ENCODE data around the gene ISG20. TPM values are rescaled to one million over a fixed set of nuclear protein-coding genes. Genes with fewer than 3 reads are reported as not detected.
"Not testable (repeated sequence)": the region's sequence is repeated elsewhere in the genome, so short reads cannot be mapped to it uniquely, and the experiment has no call there.

ISG20 gene
- total RNA-seq, 1 donor from 2014 or later, result 383 TPM

- DNase-seq (ENCODE audit: low spot score), result no peak
These were observed 20.1 kb upstream of the ISG20 start for GRCh38 chr15:88618686-88619085.

GRCh38 chr15:88619796-88620195 is 19.0 kb upstream of the ISG20 start:
- no peak for DNase-seq (ENCODE audit: low spot score)

- DNase-seq (ENCODE audit: low spot score), result peak; percentile 97
These were observed 17.6 kb upstream of the ISG20 start, which contains the start of gene AEN for GRCh38 chr15:88620995-88621772. AEN (plus strand) TSS chr15:88621340; CDS start chr15:88626210, 4,870 bp downstream.

GRCh38 chr15:88621789-88622604 is 16.8 kb upstream of the ISG20 start:
- DNase-seq (ENCODE audit: low spot score), result no peak

GRCh38 chr15:88622605-88622975 is 16.2 kb upstream of the ISG20 start:
- DNase-seq (ENCODE audit: low spot score), result no peak

GRCh38 chr15:88623061-88623460 is 15.8 kb upstream of the ISG20 start:
- DNase-seq (ENCODE audit: low spot score), result no peak

- no peak for DNase-seq (ENCODE audit: low spot score)
These were observed 15.2 kb upstream of the ISG20 start for GRCh38 chr15:88623632-88624031.

- DNase-seq (ENCODE audit: low spot score), result no peak
These were observed 14.5 kb upstream of the ISG20 start for GRCh38 chr15:88624156-88624970.

GRCh38 chr15:88624971-88625490 is 13.8 kb upstream of the ISG20 start:
- no peak for DNase-seq (ENCODE audit: low spot score)

GRCh38 chr15:88625943-88626741 is 12.7 kb upstream of the ISG20 start:
- no peak for DNase-seq (ENCODE audit: low spot score)

- no peak for DNase-seq (ENCODE audit: low spot score)
These were observed 11.4 kb upstream of the ISG20 start for GRCh38 chr15:88627463-88627862.

GRCh38 chr15:88628018-88628654 is 10.7 kb upstream of the ISG20 start:
- DNase-seq (ENCODE audit: low spot score), result peak; percentile 62

- DNase-seq (ENCODE audit: low spot score), result no peak
These were observed 9.7 kb upstream of the ISG20 start for GRCh38 chr15:88629071-88629470.

- DNase-seq (ENCODE audit: low spot score), result peak; percentile 60
These were observed 8.6 kb upstream of the ISG20 start for GRCh38 chr15:88630141-88630721.

- no peak for DNase-seq (ENCODE audit: low spot score)
These were observed 7.9 kb upstream of the ISG20 start for GRCh38 chr15:88630798-88631463.

GRCh38 chr15:88631464-88632028 is 7.3 kb upstream of the ISG20 start:
- DNase-seq (ENCODE audit: low spot score), result no peak

- DNase-seq (ENCODE audit: low spot score), result not testable (repeated sequence)
These were observed 6.0 kb upstream of the ISG20 start for GRCh38 chr15:88632797-88633196.

- no peak for DNase-seq (ENCODE audit: low spot score)
These were observed 4.4 kb upstream of the ISG20 start for GRCh38 chr15:88634449-88634848.

- no peak for DNase-seq (ENCODE audit: low spot score)
These were observed 3.5 kb upstream of the ISG20 start for GRCh38 chr15:88635318-88635717.

Data from mucosa of gallbladder (tissue), 1 donor.